ENCODE results near the gene HSD3B7. TPM values are rescaled to one million over a fixed set of nuclear protein-coding genes. Genes with fewer than 3 reads are reported as not detected.

HSD3B7 gene
- total RNA-seq, 2 experiments from 2014 or later = 1.6 to 2.2 TPM

DNA sequence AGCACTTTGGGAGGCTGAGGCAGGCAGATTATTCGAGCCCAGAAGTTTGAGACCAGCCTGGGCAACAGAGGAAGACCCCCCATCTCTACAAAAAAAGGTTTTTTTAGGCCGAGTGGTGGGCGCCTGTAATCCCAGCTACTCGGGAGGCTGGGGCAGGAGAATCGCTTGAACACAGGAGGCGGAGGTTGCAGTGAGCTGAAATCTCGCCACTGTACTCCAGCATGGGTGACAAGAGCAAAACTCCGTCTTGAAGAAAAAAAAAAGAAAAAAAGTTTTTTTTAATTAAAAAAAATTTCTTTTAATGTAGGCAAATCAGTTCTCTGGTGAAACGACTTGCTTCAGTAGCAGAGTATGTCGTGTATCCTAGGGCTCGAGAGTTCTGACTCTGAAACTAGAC lies 10.9 kb downstream of the HSD3B7 start:
- POLR2A ChIA-PET = no interaction called here

DNA sequence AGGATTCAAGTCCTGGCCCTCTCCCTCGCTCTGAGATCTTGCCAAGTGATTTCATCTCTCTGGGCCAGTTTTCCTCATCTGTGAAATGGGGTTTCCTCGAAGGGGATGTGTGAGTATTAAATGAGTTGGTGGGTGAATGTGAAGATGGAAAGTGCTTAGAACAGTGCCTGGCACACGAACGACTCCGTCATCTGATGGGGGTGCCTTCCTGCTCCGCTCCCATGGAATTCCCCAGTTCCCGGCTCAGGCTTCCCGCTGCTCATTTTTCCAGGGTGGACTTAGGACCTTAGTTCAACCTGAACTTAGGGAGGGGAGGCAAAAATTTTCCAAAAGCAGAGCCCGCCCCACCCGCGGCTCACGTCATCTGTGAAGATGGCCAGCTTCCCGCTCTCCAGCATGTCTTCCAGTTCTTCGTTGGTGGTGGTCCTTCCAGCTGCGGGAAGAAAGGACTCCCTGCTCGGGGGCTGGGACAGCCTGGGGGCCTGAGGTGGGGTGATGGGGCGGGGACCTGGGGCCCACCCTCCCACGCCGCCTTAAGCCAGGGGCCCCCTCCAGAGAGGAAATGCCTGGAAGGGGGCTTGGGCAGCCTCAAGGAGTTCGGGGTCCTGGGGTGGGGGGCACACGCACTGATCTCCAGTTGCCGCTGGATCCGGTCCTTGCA lies 11.4 kb downstream of the HSD3B7 start:
- intact Hi-C loops (cut with DNase I, micrococcal nuclease) = loop anchor here (2.0 to 10.0 kb wide), 5 partner anchors 48 to 868 kb away; partner anchors contain the start of gene FBXL19 (in 1 of the 2)
- Mint-ChIP-seq H3K4me3 (peak overlapping the region; percentile 72), H3K27ac (no peak overlapping the region), H3K36me3 (ENCODE audit: low read depth) (no peaks in the 10 kb centered on the region), H3K4me1 (peaks cover 16% of the 10 kb centered on the region), H3K9me3 (ENCODE audit: low read depth) (no peaks in the 10 kb centered on the region), H3K27me3 (peaks cover 3% of the 10 kb centered on the region)
- POLR2A ChIA-PET = interaction anchor here (0.8 kb wide), 1 partner anchor 76 kb away, joined by 3 read pairs; no protein-coding TSS in a partner anchor
- CTCF ChIA-PET = interaction anchor here (0.6 kb wide), 1 partner anchor 907 kb away, joined by 3 read pairs; no protein-coding TSS in a partner anchor
- DNase-seq (no peak), ATAC-seq (no peak)

More for the DNA sequence above, 10.9 kb downstream of the HSD3B7 start:
- peak overlapping the region; percentile 72 for H3K4me3 Mint-ChIP-seq
- no peaks in the 10 kb centered on the region for H3K36me3 Mint-ChIP-seq (ENCODE audit: low read depth)
- DNase-seq = no peak
- intact Hi-C loops (cut with DNase I, micrococcal nuclease) = loop anchor here (2.0 to 10.0 kb wide), 5 partner anchors 49 to 869 kb away; partner anchors contain the start of gene FBXL19 (in 1 of the 2)
- H3K27ac Mint-ChIP-seq = no peak overlapping the region
- H3K27me3 Mint-ChIP-seq = peaks cover 3% of the 10 kb centered on the region
- H3K9me3 Mint-ChIP-seq (ENCODE audit: low read depth) = no peaks in the 10 kb centered on the region
- no peak for ATAC-seq
- CTCF ChIA-PET = interaction anchor here (0.6 kb wide), 1 partner anchor 906 kb away, joined by 3 read pairs; no protein-coding TSS in a partner anchor
- peaks cover 16% of the 10 kb centered on the region for H3K4me1 Mint-ChIP-seq

DNA sequence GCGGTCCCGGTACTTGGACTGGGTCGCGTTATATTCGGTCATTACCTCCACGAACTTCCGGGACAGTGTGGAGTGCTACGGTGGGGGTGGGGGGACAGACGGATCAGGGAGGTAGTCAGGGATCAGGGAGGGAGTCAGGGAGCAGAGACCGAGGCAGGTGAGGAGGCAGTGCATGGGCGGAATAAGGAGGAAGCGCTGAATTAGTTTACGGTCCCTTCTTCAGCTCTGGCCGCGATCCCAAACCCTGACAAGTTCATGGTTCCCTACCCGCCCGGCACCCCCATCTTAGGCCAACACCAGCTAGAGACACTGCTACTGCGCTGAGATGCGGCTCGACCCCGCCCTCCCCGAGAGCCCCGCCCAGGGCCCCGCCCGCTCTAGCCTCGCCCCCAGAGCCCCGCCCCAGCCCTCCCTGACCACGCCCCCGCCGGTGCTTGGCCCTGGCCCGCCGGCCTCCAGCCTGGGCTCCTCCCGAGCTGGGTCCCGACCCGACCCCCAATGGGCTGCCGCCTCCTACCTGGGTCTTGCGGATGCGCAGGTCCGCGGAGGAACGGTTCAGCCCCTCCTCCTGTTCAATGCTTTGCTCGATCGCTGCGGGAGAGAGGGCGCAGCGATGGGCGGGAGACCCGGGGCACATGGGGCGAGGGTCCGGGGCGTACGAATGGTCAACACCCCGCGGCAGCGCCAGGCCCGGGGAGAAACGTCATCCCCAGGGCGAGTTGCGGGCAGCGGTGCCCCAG lies 12.1 kb downstream of the HSD3B7 start:
- ChIA-PET CTCF (interaction anchor here (0.6 kb wide), 1 partner anchor 53 kb away, joined by 3 read pairs; no protein-coding TSS in a partner anchor), POLR2A (interaction anchor here (0.8 kb wide), 1 partner anchor 76 kb away, joined by 3 read pairs; no protein-coding TSS in a partner anchor)
- ATAC-seq (peak; percentile 95), DNase-seq (peak; percentile 94)
- Mint-ChIP-seq H3K4me1 (peaks cover 16% of the 10 kb centered on the region), H3K27ac (no peak overlapping the region), H3K4me3 (peak overlapping the region; percentile 72), H3K27me3 (peaks cover 3% of the 10 kb centered on the region), H3K9me3 (ENCODE audit: low read depth) (no peaks in the 10 kb centered on the region), H3K36me3 (ENCODE audit: low read depth) (no peaks in the 10 kb centered on the region)
- intact Hi-C loops (cut with DNase I, micrococcal nuclease) = loop anchor here (1.0 to 10.0 kb wide), 13 partner anchors 36 to 868 kb away; partner anchors contain the start of genes ARMC5 (in 1 of the 2), FBXL19 (in 1 of the 2), KAT8 (in 1 of the 2) and SETD1A (in 1 of the 2)

DNA sequence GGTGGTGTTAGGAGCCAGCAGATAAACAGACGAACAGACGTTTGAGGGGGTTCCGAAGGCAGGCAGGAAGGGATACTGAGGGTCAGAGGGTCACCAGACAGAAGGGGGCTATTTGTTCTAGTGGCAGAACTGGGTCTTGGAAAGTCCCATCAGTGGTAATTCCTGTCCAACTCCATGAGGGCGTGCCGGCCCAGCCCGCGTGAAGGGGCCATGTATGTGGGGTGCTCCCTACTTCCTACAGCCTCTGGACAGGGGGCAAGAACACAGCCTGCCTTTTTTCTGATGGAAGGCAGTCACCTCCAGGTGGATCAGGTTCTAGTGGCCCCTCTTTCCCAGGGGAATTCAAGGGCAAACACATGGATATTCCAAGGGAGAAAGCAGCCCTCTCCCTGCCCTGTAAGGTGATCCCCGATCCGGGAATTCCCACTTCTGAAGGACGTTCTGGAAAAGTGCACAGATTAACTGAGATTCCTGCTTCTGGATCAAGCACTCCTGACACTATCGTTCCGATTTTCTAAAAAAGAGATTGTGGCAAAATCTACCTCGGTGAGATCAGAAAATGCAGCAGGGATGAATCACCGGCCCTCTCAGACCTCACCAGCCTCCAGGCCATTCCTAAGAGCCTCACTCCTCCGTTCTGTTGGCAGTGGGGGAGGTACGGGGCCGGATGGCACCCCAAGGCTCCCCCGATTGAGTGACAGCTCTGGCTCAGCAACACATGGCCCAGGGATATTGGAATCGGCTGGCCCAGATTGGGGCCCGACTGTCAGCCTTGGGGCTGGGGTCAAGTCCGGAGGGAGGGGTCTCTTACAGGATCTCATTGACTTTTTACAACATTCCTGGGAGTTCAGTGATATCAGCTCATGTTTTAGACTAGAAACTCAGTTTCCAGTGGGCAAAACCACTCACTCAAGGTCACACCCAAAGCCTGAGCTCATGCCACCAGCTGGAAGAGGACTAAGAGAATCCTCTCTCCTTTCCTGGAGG lies 13.0 kb downstream of the HSD3B7 start:
- intact Hi-C loops (cut with DNase I, micrococcal nuclease) = loop anchor here (1.0 to 10.0 kb wide), 13 partner anchors 35 to 867 kb away; partner anchors contain the start of genes ARMC5 (in 1 of the 2), FBXL19 (in 1 of the 2), KAT8 (in 1 of the 2) and SETD1A (in 1 of the 2)
- no peak for ATAC-seq
- peaks cover 3% of the 10 kb centered on the region for H3K27me3 Mint-ChIP-seq
- H3K9me3 Mint-ChIP-seq (ENCODE audit: low read depth) = no peaks in the 10 kb centered on the region
- no peak for DNase-seq
- no peak overlapping the region for H3K27ac Mint-ChIP-seq
- peaks cover 16% of the 10 kb centered on the region for H3K4me1 Mint-ChIP-seq
- CTCF ChIA-PET = interaction anchor here (0.6 to 2.1 kb wide), 6 partner anchors 12 to 336 kb away, joined by 3 to 8 read pairs (median 5); partner anchors contain the start of gene HSD3B7
- POLR2A ChIA-PET = interaction anchor here (0.6 to 0.8 kb wide), 2 partner anchors 75 to 871 kb away, joined by 3 read pairs; no protein-coding TSS in a partner anchor
- H3K4me3 Mint-ChIP-seq = peak overlapping the region; percentile 72
- no peaks in the 10 kb centered on the region for H3K36me3 Mint-ChIP-seq (ENCODE audit: low read depth)

DNA sequence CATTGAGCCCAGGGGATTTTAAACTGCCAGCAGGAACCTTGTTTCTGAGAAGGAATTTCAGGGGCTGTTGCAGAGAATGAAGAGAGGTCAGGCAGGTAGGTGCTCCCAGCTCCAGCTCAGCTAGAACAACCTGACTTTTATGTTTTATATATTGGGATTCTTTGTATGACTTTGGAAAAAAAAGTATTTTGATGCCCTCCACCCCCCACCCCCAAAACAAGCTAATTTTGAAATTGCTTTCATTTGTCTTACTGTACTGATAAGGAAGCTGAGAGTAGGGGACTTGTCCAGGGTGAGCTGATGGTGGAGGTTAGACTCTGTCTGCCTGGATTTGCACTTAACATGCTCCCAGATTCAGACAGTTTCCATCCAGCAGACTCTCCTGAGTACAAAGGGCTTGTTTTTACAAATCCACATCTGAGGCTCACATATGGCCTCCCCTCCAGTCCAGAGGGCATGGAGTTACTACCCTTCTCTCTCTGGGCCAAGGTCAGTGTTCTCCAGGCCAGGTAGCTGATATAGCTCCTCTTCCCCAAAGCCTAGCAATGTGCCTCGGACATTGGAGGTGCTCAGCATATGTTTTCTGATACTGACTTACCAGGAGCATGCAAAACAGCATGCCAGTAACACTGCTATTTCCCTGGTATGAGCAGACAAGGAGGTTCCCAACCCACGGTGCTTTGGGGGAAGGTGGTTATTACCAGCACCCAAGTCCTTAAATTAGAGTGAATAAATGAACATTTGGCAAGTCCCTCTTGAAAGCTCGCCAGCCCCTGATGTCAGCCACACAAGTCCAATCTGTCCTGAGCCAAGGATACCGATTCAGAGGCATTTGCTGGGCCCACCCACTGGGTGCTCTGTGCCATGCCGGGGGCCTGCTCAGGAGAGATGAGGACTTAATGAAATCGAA lies 14.1 kb downstream of the HSD3B7 start:
- peaks cover 16% of the 10 kb centered on the region for H3K4me1 Mint-ChIP-seq
- peaks cover 3% of the 10 kb centered on the region for H3K27me3 Mint-ChIP-seq
- ATAC-seq (no peak), DNase-seq (no peak)
- no peak overlapping the region for H3K4me3 Mint-ChIP-seq
- CTCF ChIA-PET = interaction anchor here (0.6 to 2.1 kb wide), 8 partner anchors 13 to 335 kb away, joined by 3 to 8 read pairs (median 4); partner anchors contain the start of gene HSD3B7
- no peak overlapping the region for H3K27ac Mint-ChIP-seq
- intact Hi-C loops (cut with DNase I, micrococcal nuclease) = loop anchor here in 1 of 2 experiments (10.0 kb wide), 3 partner anchors 46 to 866 kb away; no protein-coding TSS in a partner anchor
- POLR2A ChIA-PET = interaction anchor here (0.6 kb wide), 1 partner anchor 197 kb away, joined by 3 read pairs; no protein-coding TSS in a partner anchor
- no peaks in the 10 kb centered on the region for H3K36me3 Mint-ChIP-seq (ENCODE audit: low read depth)
- H3K9me3 Mint-ChIP-seq (ENCODE audit: low read depth) = no peaks in the 10 kb centered on the region

DNA sequence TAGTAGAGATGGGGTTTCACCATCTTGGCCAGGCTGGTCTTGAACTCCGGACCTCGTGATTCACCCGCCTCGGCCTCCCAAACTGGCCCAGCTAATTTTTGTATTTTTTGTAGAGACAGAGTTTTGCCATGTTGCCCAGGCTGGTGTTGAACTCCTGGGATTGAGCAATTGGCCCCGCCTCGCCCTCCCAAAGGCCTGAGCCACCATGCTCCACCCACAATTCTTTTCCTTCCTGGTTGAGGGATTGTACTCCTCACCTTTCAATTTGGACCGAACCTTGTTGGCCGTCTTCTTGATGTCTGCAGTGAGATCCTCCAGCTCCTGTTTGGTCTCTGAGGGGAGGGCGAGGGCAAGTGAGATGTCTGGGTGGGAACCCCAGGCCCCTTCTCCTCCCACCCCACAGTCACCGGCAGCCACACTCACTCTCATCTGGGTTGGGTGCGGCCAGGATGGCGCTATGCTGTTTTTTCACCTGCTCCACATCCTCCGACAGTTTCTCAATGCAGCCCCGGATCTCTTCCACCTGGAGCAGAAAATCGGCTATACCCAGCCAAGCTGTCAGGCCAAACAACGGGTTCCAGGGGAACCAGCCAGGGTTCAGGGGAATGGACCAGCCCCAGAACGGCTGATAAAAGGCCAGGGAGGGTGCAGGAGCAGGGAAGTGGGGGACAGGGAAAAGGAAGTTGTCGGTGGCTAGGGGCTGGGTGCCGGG lies 15.8 kb downstream of the HSD3B7 start:
- CTCF ChIA-PET = no interaction called here
- no peak for ATAC-seq
- Mint-ChIP-seq H3K36me3 (ENCODE audit: low read depth) (no peaks in the 10 kb centered on the region), H3K27me3 (peaks cover 3% of the 10 kb centered on the region), H3K4me1 (peaks cover 8% of the 10 kb centered on the region), H3K4me3 (no peak overlapping the region), H3K9me3 (ENCODE audit: low read depth) (no peaks in the 10 kb centered on the region), H3K27ac (no peak overlapping the region)
- no peak for DNase-seq
- intact Hi-C loops (cut with DNase I, micrococcal nuclease) = no loop called here
- POLR2A ChIA-PET = no interaction called here

DNA sequence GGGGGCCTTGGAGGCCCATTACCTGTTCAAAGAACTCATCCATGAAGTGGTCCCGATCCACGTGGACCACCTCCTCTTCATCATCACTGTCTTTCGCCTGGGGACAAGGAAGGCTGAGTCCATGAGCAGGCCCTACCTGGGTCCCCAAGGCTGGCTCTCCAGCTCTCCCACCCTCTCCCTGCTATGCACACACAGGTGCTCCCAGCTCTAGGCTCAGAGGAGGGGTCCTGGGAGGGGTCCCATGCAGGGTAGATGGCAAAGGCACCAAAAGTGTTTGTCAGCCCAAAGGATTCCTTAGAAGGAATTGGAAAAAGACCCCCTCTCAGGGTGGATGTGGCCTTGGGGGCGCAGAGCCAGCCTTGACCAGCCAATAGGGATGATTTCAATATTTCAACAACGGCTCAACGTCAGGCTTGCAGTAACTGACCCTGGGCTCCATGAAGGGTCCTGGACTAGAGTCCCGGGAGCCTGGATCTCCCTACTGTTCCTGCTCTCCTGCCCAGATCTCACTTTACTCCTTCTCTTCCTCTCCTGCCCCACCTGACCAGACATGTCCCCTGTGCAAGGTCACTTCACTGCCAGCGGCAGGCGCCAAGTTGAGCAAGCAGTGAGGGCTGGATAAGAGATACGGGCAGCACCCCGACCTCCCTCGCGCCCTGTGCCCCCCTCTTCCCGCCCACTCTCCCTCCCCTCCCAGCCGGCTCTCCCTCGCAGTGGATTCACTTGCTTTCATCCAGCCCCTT lies 16.7 kb downstream of the HSD3B7 start:
- H3K27me3 Mint-ChIP-seq = no peaks in the 10 kb centered on the region
- intact Hi-C loops (cut with DNase I, micrococcal nuclease) = no loop called here
- DNase-seq (no peak), ATAC-seq (no peak)
- ChIA-PET CTCF (no interaction called here), POLR2A (no interaction called here)
- H3K36me3 Mint-ChIP-seq (ENCODE audit: low read depth) = no peaks in the 10 kb centered on the region
- H3K27ac Mint-ChIP-seq = no peak overlapping the region
- H3K9me3 Mint-ChIP-seq (ENCODE audit: low read depth) = no peaks in the 10 kb centered on the region
- peaks cover 3% of the 10 kb centered on the region for H3K4me1 Mint-ChIP-seq
- H3K4me3 Mint-ChIP-seq = no peak overlapping the region

DNA sequence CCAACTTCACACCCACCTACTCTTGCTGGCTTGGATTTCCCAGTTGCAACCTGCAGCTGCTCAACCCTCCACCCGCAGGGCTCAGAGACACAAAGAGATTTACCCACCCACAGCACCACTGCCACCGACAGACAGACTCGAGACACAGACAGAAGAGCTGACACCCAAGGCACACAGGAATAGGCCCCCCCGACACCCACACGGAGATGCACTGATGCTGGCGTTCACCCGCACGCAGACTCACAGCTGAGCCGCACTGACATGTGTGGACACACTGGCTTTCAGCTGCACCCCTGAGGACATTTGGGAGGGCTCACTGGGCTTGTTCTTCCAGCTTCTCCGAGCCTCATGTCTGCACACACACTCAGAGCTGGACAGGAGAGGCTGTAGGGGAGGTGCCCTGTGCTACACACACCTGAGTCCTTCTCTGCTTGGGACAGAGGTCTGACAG lies 17.3 kb downstream of the HSD3B7 start:
- Mint-ChIP-seq H3K27ac (no peak overlapping the region), H3K27me3 (no peaks in the 10 kb centered on the region), H3K4me1 (no peaks in the 10 kb centered on the region), H3K4me3 (no peak overlapping the region), H3K36me3 (ENCODE audit: low read depth) (no peaks in the 10 kb centered on the region), H3K9me3 (ENCODE audit: low read depth) (no peaks in the 10 kb centered on the region)
- no peak for DNase-seq
- ChIA-PET POLR2A (no interaction called here), CTCF (no interaction called here)
- intact Hi-C loops (cut with DNase I, micrococcal nuclease) = no loop called here
- no peak for ATAC-seq

DNA sequence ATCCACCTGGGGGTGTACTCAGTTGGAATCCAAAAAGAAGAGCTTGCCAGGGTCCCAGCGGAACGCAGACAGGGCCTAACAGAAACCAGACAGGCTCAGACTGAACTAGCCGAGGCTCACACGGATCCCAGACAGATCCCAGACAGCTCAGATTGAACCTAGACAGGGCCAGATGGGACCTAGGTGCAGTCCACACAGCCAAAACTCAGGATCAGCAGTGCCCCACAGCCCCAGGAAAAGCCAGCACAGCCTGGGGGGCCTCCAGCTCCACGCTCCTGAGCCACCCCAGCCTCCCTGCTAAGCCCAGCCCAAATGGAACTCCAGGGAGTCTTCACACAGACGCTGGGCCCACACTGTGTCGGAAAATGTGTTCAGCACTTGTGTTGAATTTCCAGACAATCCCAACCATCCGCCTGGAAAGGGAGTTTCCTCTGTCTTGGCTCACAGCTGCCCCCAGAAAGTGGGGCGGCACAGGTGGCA lies 17.9 kb downstream of the HSD3B7 start:
- POLR2A ChIA-PET = no interaction called here
- H3K4me3 Mint-ChIP-seq = no peak overlapping the region
- no peaks in the 10 kb centered on the region for H3K27me3 Mint-ChIP-seq

More for the DNA sequence above, 17.9 kb downstream of the HSD3B7 start:
- ATAC-seq (no peak), DNase-seq (no peak)
- H3K9me3 Mint-ChIP-seq (ENCODE audit: low read depth) = no peaks in the 10 kb centered on the region
- no peak overlapping the region for H3K27ac Mint-ChIP-seq
- intact Hi-C loops (cut with DNase I, micrococcal nuclease) = no loop called here
- no peaks in the 10 kb centered on the region for H3K36me3 Mint-ChIP-seq (ENCODE audit: low read depth)
- CTCF ChIA-PET = no interaction called here
- H3K4me1 Mint-ChIP-seq = no peaks in the 10 kb centered on the region
